ENCODE results near the gene KIF1C.

- TF ChIP-seq, protein P1, sequence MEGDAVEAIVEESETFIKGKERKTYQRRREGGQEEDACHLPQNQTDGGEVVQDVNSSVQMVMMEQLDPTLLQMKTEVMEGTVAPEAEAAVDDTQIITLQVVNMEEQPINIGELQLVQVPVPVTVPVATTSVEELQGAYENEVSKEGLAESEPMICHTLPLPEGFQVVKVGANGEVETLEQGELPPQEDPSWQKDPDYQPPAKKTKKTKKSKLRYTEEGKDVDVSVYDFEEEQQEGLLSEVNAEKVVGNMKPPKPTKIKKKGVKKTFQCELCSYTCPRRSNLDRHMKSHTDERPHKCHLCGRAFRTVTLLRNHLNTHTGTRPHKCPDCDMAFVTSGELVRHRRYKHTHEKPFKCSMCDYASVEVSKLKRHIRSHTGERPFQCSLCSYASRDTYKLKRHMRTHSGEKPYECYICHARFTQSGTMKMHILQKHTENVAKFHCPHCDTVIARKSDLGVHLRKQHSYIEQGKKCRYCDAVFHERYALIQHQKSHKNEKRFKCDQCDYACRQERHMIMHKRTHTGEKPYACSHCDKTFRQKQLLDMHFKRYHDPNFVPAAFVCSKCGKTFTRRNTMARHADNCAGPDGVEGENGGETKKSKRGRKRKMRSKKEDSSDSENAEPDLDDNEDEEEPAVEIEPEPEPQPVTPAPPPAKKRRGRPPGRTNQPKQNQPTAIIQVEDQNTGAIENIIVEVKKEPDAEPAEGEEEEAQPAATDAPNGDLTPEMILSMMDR (conservative IDR thresholded peaks at IDR 0.05; ENCODE audit: low read length), result no peak
- no peak for TF ChIP-seq EZH2phosphoT487 (IDR thresholded peaks at IDR 0.05; ENCODE audit: borderline replicate concordance, low read depth, low read length)
Measured at GRCh38 chr17:5050278-5050677, 52.5 kb downstream of the KIF1C start.

Measured in OCI-LY7 (cell line).